Melanocyte of skin (primary cell): ENCODE data around the gene POLD4. TPM values are rescaled to one million over a fixed set of nuclear protein-coding genes. Genes with fewer than 3 reads are reported as not detected.

Source experiments
- small RNA-seq, 2 donors: library from RNA; depleted of rRNA; stranded (forward); fragments of <200 nt; gene quantifications; one replicate each; pipeline ENCODE3, GENCODE V24; 2012
- total RNA-seq, 2 donors: library from RNA; depleted of rRNA; stranded (reverse); fragments of >200 nt; gene quantifications; 2 replicates each; pipeline ENCODE4 v1.2.3, GENCODE V29; 2012

POLD4 gene
- 10 to 100 TPM; 18.3 to 22.4 TPM for total RNA-seq

GRCh38 chr11:67353317-67354074 is at the start of gene POLD4:
POLD4 (minus strand) TSS chr11:67353546; CDS start chr11:67353399, 147 bp downstream.

GRCh38 chr11:67401495-67402191 is 48.3 kb upstream of the POLD4 start, which contains the start of gene PPP1CA:
PPP1CA (minus strand) TSS chr11:67401858; CDS start chr11:67401782, 76 bp downstream.

GRCh38 chr11:67391304-67392182 is 38.2 kb upstream of the POLD4 start, which contains the start of gene RAD9A:
RAD9A (plus strand) TSS chr11:67391986; CDS start chr11:67392045, 59 bp downstream.

GRCh38 chr11:67372993-67373647 is 19.8 kb upstream of the POLD4 start, which contains the start of gene CLCF1:
CLCF1 (minus strand) TSS chr11:67373598; CDS start chr11:67373539, 59 bp downstream.

GRCh38 chr11:67303132-67303834 is 50.1 kb downstream of the POLD4 start, which contains the start of gene SSH3:
SSH3 (plus strand) TSS chr11:67303530; CDS start chr11:67303626, 96 bp downstream.

Small RNAs within 50 kb of the gene (small RNA-seq; reads per million reads assigned to genes)
- gene RN7SKP239 (0 reads per million in 2 donors), gene RNU6-1238P (0 to 0.09 reads per million in 2 donors)

Other genes with a start within 250 kb of the POLD4 start
- 10 to 100 TPM; 36.1 to 36.6 TPM for gene KDM2A, start 234.3 kb downstream of the POLD4 start, total RNA-seq
- gene GRK2, start 87.1 kb downstream of the POLD4 start, total RNA-seq, result 10 to 100 TPM; 32.3 to 42.0 TPM
- 10 to 100 TPM; 43.7 to 44.3 TPM for gene ANKRD13D, start 64.2 kb downstream of the POLD4 start, total RNA-seq
- gene SSH3, start 50.0 kb downstream of the POLD4 start, total RNA-seq, result 10 to 100 TPM; 11.7 to 14.8 TPM
- gene CLCF1, start 20.1 kb upstream of the POLD4 start, total RNA-seq, result under 1 TPM; 0.33 to 0.34 TPM
- gene RAD9A, start 38.4 kb upstream of the POLD4 start, total RNA-seq, result 10 to 100 TPM; 10.7 to 11.0 TPM
- 100 to 1,000 TPM; 176 to 244 TPM for gene PPP1CA, start 48.3 kb upstream of the POLD4 start, total RNA-seq
- not detected for gene TBC1D10C, start 50.5 kb upstream of the POLD4 start, total RNA-seq
- gene CARNS1, start 62.1 kb upstream of the POLD4 start, total RNA-seq, result under 1 TPM in 1 of 2 donors, not detected in 1; under 0.01 TPM
- 10 to 100 TPM; 33.3 to 37.5 TPM for gene RPS6KB2, start 74.9 kb upstream of the POLD4 start, total RNA-seq
- 1 to 10 TPM in 1 of 2 donors, under 1 TPM in 1; 0.33 to 1.0 TPM for gene PTPRCAP, start 84.1 kb upstream of the POLD4 start, total RNA-seq
- gene CORO1B, start 89.9 kb upstream of the POLD4 start, total RNA-seq, result 100 to 1,000 TPM; 120 to 134 TPM
- not detected for gene GPR152, start 99.2 kb upstream of the POLD4 start, total RNA-seq
- gene CABP4, start 101.8 kb upstream of the POLD4 start, total RNA-seq, result not detected
- gene TMEM134, start 115.7 kb upstream of the POLD4 start, total RNA-seq, result 10 to 100 TPM; 19.0 to 26.8 TPM
- gene AIP, start 129.5 kb upstream of the POLD4 start, total RNA-seq, result 10 to 100 TPM; 52.3 to 81.6 TPM
- gene PITPNM1, start 151.8 kb upstream of the POLD4 start, total RNA-seq, result 10 to 100 TPM; 14.0 to 15.8 TPM
- gene CDK2AP2, start 154.6 kb upstream of the POLD4 start, total RNA-seq, result 10 to 100 TPM; 14.5 to 19.3 TPM
- gene CABP2, start 169.9 kb upstream of the POLD4 start, total RNA-seq, result not detected
- 1,000 to 10,000 TPM; 1,560 to 1,583 TPM for gene GSTP1, start 230.3 kb upstream of the POLD4 start, total RNA-seq